ENCODE data around the gene MAP1LC3A. TPM values are rescaled to one million over a fixed set of nuclear protein-coding genes. Genes with fewer than 3 reads are reported as not detected.
"Not testable (repeated sequence)": the region's sequence is repeated elsewhere in the genome, so short reads cannot be mapped to it uniquely, and the experiment has no call there.

MAP1LC3A gene
- total RNA-seq, 1 experiment from 2014 or later: not detected

DNA sequence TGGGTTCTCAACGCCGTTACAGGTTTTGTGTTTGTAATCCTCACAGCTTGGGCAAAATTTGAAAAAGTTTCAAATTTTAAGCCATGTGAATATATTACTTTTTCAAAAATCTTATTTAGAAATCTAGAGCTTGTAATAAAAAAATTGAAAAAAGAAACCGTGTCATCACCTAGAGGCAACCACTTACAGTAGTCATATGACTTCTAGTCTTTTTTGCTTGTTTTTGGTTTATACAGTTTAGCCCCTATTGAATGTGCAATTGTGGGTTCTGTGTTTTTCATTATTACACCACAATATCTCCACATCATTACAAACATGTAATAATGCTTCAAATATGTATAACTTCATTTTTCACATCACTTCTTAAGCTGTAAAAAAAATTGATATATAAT, 41.4 kb upstream of the MAP1LC3A start (continued):
- no peak for TF ChIP-seq YY1 (IDR thresholded peaks at IDR 0.05; ENCODE audit: extremely low read depth, insufficient replicate concordance, low read depth, low read length)
- TF ChIP-seq RAD21 (IDR thresholded peaks at IDR 0.05; ENCODE audit: low read depth): no peak
- no peak for TF ChIP-seq EGR1 (IDR thresholded peaks at IDR 0.05; ENCODE audit: low read depth)
- no peak for TF ChIP-seq FOSL1 (IDR thresholded peaks at IDR 0.05; ENCODE audit: low read depth)
- no peak for TF ChIP-seq CTCF (IDR thresholded peaks at IDR 0.05 in 2 of 3, conservative IDR thresholded peaks at IDR 0.05 in 1 of 3; ENCODE audit: borderline replicate concordance in 1 of 3, insufficient read depth in 1 of 3, low read depth in 2 of 3, low read length in 2 of 3)
- TF ChIP-seq MAX (IDR thresholded peaks at IDR 0.05): no peak
- TF ChIP-seq ZNF274 (IDR thresholded peaks at IDR 0.05; ENCODE audit: low read depth, low read length): no peak

- DNase-seq (ENCODE audit: low read depth, low spot score); H3K27me3 ChIP-seq (ENCODE audit: insufficient read depth, low read length); H3K9me3 ChIP-seq (ENCODE audit: control insufficient read depth in 1 of 2, insufficient read depth in 1 of 2, low read depth in 1 of 2, low read length in 2 of 2); CTCF ChIA-PET; BruUV-seq (replicated peaks); RAD21 ChIA-PET (ENCODE audit: low non-redundant PET in 1 of 2, low total read pairs in 2 of 2, uncharacterized antibody in 2 of 2, unreplicated experiment in 2 of 2); H3K9me2 ChIP-seq (ENCODE audit: insufficient read depth); H2AFZ ChIP-seq (ENCODE audit: low read depth, low read length, poor library complexity, severe bottlenecking); H4K20me1 ChIP-seq (ENCODE audit: insufficient read depth); H3K27ac ChIP-seq (ENCODE audit: low read depth, low read length); ATAC-seq; H3K36me3 ChIP-seq (ENCODE audit: control insufficient read depth in 1 of 2, insufficient read depth in 2 of 2, low read length in 2 of 2); H3K4me2 ChIP-seq (ENCODE audit: low read length); H3K9ac ChIP-seq (ENCODE audit: low read length); intact Hi-C loops (cut with micrococcal nuclease); H3K4me3 ChIP-seq (replicated peaks in 1 of 2; ENCODE audit: low read depth in 1 of 2, low read length in 2 of 2); POLR2A ChIA-PET: not testable (repeated sequence)
- Histone ChIP-seq H3K4me1 (ENCODE audit: control insufficient read depth in 1 of 2, insufficient read depth in 2 of 2, low read length in 2 of 2) (peaks cover 8 to 21% of the 10 kb centered on the region in 2 experiments; a peak in 3 of 4 replicates), H3K79me2 (ENCODE audit: insufficient read depth, low read length) (peaks cover 73% of the 10 kb centered on the region)
Measured at GRCh38 chr20:34518863-34519262, 39.7 kb upstream of the MAP1LC3A start.

- H3K9me3 ChIP-seq (ENCODE audit: control insufficient read depth in 1 of 2, insufficient read depth in 1 of 2, low read depth in 1 of 2, low read length in 2 of 2); H3K36me3 ChIP-seq (ENCODE audit: control insufficient read depth in 1 of 2, insufficient read depth in 2 of 2, low read length in 2 of 2); POLR2A ChIA-PET; H3K4me2 ChIP-seq (ENCODE audit: low read length); intact Hi-C loops (cut with micrococcal nuclease); H3K27me3 ChIP-seq (ENCODE audit: insufficient read depth, low read length); H2AFZ ChIP-seq (ENCODE audit: low read depth, low read length, poor library complexity, severe bottlenecking); BruUV-seq (replicated peaks); H4K20me1 ChIP-seq (ENCODE audit: insufficient read depth); H3K27ac ChIP-seq (ENCODE audit: low read depth, low read length); H3K9ac ChIP-seq (ENCODE audit: low read length); ATAC-seq; H3K9me2 ChIP-seq (ENCODE audit: insufficient read depth); DNase-seq (ENCODE audit: low read depth, low spot score); H3K4me3 ChIP-seq (replicated peaks in 1 of 2; ENCODE audit: low read depth in 1 of 2, low read length in 2 of 2): not testable (repeated sequence)
- ChIA-PET RAD21 (ENCODE audit: low non-redundant PET in 1 of 2, low total read pairs in 2 of 2, uncharacterized antibody in 2 of 2, unreplicated experiment in 2 of 2) (interaction anchor here in 1 of 2 experiments (1.0 kb wide), 1 partner anchor 207 kb away, joined by 3 read pairs; no protein-coding TSS in a partner anchor), CTCF (interaction anchor here (1.6 kb wide), 1 partner anchor 207 kb away, joined by 7 read pairs; no protein-coding TSS in a partner anchor)
- H3K79me2 ChIP-seq (ENCODE audit: insufficient read depth, low read length): peaks cover 82% of the 10 kb centered on the region
- peaks cover 11 to 29% of the 10 kb centered on the region in 2 experiments; a peak in 3 of 4 replicates for H3K4me1 ChIP-seq (ENCODE audit: control insufficient read depth in 1 of 2, insufficient read depth in 2 of 2, low read length in 2 of 2)
Measured at GRCh38 chr20:34519841-34520240, 38.7 kb upstream of the MAP1LC3A start.
